Coronary artery (tissue), 2 donors: Measurements from ENCODE around the gene MYBPC1.

Source experiments
- DNase-seq: peaks from one replicate; pipeline ENCODE4 v3.0.0-alpha.2; 2017; ENCODE audit warnings: low spot score
- H3K27ac ChIP-seq, 2 donors: fragments of 200-600 bp; sonication (generic); one replicate each; pipeline ENCODE4 v1.5.1; 2016 to 2019
- H3K4me3 ChIP-seq: fragments of 200-600 bp; sonication (generic); 2 replicates; pipeline ENCODE4 v1.5.1; 2016; ENCODE audit warnings: mild to moderate bottlenecking, moderate library complexity
- TF ChIP-seq, protein P1 (sequence below): fragments of 200-600 bp; sonication (generic); IDR thresholded peaks from one replicate; pipeline ENCODE4 v1.5.1; 2019; ENCODE audit warnings: antibody characterized with exemption

MYBPC1 gene

DNA sequence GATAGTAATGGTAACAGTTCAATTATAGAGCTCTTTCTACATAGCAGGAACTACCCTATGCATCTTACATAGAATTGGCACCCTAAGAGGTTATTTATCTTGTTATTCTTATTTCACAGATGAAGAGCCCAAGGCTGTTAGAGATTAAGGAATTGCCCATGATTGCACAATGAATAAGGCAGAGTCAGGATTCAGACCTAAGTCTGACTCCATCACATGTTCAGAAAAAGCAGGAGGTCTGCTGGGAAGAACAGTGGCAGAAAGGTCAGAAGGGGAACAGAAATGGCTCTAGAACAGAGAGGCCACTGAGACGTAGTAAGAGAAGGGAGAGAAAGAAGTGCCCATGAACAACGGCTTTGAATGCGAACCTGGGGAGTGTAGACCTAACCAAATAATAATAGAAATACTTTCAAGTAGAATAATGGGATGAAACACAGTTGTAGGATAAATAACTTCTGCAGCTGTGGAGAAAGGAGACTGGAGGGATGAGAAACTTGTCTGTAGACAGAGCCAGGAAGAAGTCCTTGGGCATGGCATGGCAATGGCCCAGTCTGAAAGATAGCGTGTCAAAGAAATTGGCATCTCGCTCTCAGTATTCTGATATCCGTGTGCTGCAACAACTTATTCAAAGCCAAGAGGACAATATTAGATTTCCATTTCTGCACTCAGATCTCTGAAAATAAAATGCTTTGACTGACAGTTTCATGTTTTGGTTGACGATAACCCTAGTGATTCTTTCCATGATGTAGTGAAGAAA is 17.6 kb downstream of the MYBPC1 start:
- no peak overlapping the region for H3K4me3 ChIP-seq
- peak overlapping the region in 1 of 2 donors; percentile 50 for H3K27ac ChIP-seq
- TF ChIP-seq, protein P1, sequence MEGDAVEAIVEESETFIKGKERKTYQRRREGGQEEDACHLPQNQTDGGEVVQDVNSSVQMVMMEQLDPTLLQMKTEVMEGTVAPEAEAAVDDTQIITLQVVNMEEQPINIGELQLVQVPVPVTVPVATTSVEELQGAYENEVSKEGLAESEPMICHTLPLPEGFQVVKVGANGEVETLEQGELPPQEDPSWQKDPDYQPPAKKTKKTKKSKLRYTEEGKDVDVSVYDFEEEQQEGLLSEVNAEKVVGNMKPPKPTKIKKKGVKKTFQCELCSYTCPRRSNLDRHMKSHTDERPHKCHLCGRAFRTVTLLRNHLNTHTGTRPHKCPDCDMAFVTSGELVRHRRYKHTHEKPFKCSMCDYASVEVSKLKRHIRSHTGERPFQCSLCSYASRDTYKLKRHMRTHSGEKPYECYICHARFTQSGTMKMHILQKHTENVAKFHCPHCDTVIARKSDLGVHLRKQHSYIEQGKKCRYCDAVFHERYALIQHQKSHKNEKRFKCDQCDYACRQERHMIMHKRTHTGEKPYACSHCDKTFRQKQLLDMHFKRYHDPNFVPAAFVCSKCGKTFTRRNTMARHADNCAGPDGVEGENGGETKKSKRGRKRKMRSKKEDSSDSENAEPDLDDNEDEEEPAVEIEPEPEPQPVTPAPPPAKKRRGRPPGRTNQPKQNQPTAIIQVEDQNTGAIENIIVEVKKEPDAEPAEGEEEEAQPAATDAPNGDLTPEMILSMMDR: no peak
- DNase-seq: no peak

DNA sequence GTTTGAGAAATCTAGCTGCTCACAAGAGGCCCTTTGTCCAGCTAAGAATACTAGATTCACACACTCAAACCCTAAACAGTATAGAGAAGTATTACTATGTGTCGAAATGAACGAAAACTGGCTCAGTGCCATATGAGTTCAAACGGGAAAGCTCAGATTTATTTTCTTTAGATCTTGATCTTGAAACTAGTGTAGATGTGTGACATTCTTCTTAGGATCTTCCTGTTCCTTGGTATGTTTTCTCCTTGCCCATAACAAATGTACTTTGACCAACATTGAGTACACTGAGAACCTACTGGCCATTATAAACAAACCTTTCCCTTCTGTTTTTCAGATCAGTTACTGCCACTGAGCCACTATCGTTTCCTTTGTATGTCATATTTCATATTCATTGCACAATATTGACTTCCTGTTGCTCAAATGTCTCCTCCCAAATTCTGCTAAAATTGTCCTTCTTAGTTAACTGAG is 21.3 kb downstream of the MYBPC1 start:
- TF ChIP-seq, protein P1: no peak
- H3K4me3 ChIP-seq: peak overlapping the region; percentile 26
- peak overlapping the region in 1 of 2 donors; percentile 71 for H3K27ac ChIP-seq
- no peak for DNase-seq

DNA sequence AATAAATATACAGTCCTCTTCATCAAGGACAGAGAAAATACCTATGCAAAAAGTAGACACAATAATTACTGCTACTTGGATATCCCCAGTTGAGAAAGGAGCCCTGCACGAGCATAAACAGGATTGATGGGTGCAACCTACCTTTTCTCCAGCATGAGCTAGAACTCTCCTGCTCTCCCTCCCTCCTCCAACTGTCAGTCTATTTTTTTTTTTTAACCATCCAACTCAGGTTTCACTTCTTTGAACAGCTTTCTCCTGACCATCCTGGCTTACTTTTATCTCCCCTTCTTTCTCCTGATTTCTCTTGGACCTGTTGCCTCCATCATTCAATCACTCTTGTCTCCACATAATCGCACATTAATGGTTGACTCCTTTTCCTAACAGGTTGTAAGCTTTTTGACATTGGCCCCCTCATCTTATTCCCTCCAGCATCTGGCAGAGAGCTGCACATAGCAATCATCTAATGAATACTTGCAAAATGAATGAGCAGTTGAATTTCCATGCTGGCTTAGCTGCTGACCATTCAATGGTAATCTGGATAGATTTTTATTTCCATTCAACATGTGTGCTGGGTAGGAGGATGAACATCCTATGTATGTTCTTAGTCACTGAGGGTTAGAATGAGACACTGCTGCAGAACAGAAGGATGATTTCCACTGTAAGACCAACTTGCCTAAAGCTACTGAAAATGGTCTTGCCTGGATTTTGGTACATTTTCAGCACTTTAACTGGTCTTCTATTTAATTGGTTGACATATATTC is 24.4 kb downstream of the MYBPC1 start:
- Histone ChIP-seq H3K4me3 (no peak overlapping the region), H3K27ac (no peak overlapping the region)
- TF ChIP-seq, protein P1: no peak
- no peak for DNase-seq

DNA sequence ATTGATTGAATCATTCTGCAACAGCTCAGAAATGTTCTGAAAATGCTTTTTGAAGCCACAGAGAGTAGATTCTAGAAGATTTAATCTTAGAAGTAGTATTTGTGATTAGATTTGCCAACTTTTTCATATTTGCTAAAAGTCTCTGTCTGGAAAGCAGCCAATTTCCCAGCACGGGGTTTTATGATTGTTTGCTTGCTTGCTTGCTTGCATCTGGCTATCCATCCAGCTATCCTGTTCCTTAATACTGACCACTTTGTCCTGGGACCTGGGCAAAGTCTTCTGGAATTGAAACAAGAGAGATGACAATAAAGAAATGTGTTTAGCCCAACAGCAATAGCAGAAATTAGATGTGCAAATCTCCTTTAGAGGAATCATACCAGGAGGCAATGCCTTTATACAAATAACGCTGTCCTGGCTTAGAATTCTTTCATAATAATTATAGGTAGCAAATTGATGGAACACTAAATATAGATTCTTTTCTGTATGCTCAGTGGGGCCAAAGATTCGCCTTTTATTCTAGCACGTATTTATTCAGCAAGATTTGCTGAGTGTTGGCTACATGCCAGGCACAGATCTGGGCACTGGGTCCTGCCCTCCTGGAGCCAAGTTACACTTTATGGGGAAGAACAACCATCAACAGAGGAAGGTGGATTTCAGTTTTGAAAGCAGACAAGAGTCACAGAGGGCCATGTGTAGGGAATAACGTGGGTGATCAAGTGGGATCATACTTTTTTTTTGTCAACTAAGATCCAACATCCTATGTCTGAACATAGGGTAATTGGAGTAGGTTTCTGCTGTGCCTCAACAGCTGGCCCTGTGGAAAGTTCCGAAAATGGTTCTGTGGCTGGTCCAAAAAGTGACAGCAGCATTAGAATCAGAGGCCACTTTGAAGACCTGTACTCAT is 25.3 kb downstream of the MYBPC1 start:
- Histone ChIP-seq H3K27ac (no peak overlapping the region), H3K4me3 (no peak overlapping the region)
- DNase-seq: no peak
- TF ChIP-seq, protein P1: no peak

DNA sequence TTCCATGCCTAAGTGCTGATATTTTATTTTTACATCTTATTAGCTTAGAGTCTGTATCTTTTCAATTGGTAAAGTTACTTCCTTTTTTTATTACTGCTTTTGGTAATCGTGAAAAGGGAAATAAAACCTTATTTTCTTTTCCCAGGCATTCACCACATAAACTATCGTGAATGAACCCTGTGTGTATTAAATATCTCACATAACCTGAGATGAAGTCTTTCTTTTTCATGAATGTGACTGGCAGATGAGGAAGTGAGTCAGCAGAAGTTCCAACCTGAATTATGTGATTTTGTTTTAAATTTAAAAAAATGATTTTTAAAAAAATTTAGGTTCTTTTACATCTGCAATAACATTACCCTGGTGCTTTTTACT is 26.0 kb downstream of the MYBPC1 start:
- DNase-seq: no peak
- no peak overlapping the region for H3K27ac ChIP-seq
- TF ChIP-seq, protein P1: no peak
- H3K4me3 ChIP-seq: no peak overlapping the region

DNA sequence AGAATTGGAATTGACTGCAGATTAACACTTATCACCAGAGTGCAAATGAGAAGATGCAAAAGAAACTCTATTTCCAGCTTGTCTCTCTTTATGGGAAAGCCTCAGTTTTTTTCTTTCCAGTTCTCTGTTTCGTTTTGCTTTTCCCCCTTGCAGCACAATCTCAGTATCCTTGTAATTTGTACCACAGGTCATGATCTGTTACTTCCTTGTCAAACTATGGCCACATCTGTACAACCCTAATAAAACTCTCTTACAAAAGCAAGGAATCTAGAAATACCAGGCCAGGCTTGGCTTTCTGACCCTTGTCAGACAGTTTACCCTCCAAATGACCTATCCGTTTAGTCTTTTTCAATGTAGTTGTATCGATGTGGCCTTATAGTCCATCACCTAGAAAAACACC is 33.9 kb downstream of the MYBPC1 start:
- no peak for DNase-seq
- no peak overlapping the region for H3K27ac ChIP-seq
- TF ChIP-seq, protein P1: no peak
- no peak overlapping the region for H3K4me3 ChIP-seq
